Anterior cingulate cortex (tissue), 58 donors: ENCODE data around the gene POLA1.

Experiments
- DNase-seq, 58 donors: peaks; one replicate each; lab custom pipeline; 2025; lab: John Stamatoyannopoulos, UW

POLA1 gene

GRCh38 chrX:24963823-24964222 is 270.1 kb downstream of the POLA1 start:
- no peak for DNase-seq

GRCh38 chrX:24965372-24965771 is 271.7 kb downstream of the POLA1 start:
- DNase-seq: no peak

- DNase-seq: no peak
Observed at GRCh38 chrX:24969812-24970211, 276.1 kb downstream of the POLA1 start.

- no peak for DNase-seq
Observed at GRCh38 chrX:24979081-24979480, 285.4 kb downstream of the POLA1 start.

GRCh38 chrX:24981030-24981429 is 287.3 kb downstream of the POLA1 start:
- no peak for DNase-seq

GRCh38 chrX:24982306-24982965 is 288.7 kb downstream of the POLA1 start:
- no peak for DNase-seq

GRCh38 chrX:24983931-24984330 is 290.2 kb downstream of the POLA1 start:
- DNase-seq: no peak

GRCh38 chrX:24985120-24985519 is 291.4 kb downstream of the POLA1 start:
- no peak for DNase-seq

GRCh38 chrX:24987731-24988130 is 294.0 kb downstream of the POLA1 start:
- no peak for DNase-seq

GRCh38 chrX:24988314-24988713 is 294.6 kb downstream of the POLA1 start:
- no peak for DNase-seq

GRCh38 chrX:24990535-24990934 is 296.8 kb downstream of the POLA1 start:
- DNase-seq: peak in 1 of 58 donors; percentile 2

- no peak for DNase-seq
Observed at GRCh38 chrX:24993879-24994278, 300.2 kb downstream of the POLA1 start.

GRCh38 chrX:24996096-24996709 is 302.5 kb downstream of the POLA1 start:
- no peak for DNase-seq

GRCh38 chrX:24999511-24999910 is 305.8 kb downstream of the POLA1 start:
- no peak for DNase-seq

- peak in 6 of 58 donors; percentile 2 to 32 (median 8) for DNase-seq
Observed at GRCh38 chrX:25001808-25002660, 308.3 kb downstream of the POLA1 start.

GRCh38 chrX:25002661-25003020 is 308.9 kb downstream of the POLA1 start:
- DNase-seq: peak in 2 of 58 donors; percentile 1 to 34

GRCh38 chrX:25003066-25003849 is 309.5 kb downstream of the POLA1 start:
- no peak for DNase-seq

- no peak for DNase-seq
Observed at GRCh38 chrX:25004040-25004439, 310.3 kb downstream of the POLA1 start.

- peak in 1 of 58 donors; percentile 3 for DNase-seq
Observed at GRCh38 chrX:25004485-25005032, 310.8 kb downstream of the POLA1 start.

GRCh38 chrX:25005034-25005381 is 311.3 kb downstream of the POLA1 start:
- no peak for DNase-seq
